Measurements from ENCODE around the gene POLA2. TPM values are rescaled to one million over a fixed set of nuclear protein-coding genes. Genes with fewer than 3 reads are reported as not detected.

The POLA2 gene
- total and polyA plus RNA-seq, 2 donors (not counting 3 experiments of a cell fraction or from before 2014, with no cell fraction given): 24.0 to 30.0 TPM

DNA sequence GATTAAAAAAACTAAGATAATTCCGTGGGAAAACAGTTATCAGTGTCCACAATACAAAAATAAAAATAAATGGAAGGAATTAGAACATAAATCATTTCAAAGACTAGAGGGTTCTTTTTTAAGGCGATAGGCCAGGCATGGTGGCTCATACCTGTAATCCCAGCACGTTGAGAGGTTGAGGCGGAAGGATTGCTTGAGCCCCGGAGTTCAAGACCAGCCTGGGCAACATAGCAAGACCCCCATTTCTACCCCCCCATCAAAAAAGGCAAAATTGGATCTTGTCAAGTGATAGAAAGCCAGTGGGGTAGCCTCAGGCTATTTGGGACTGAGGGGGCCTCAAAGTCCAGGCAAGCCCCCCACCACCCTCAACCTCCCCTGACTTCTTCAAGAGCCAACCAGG is 20.6 kb upstream of the POLA2 start:
- H3K9me3 ChIP-seq (replicated peaks; ENCODE audit: control insufficient read depth, insufficient read depth, low read length): no peaks in the 10 kb centered on the region
- ChIA-PET CTCF (interaction anchor here (1.0 kb wide), 1 partner anchor 16 kb away, joined by 3 read pairs; no protein-coding TSS in a partner anchor), POLR2A (no interaction called here)
- H3K9me1 ChIP-seq (replicated peaks; ENCODE audit: control insufficient read depth, extremely low read depth, insufficient read depth, low read length): no peaks in the 10 kb centered on the region
- FAIRE-seq (no peak), DNase-seq (ENCODE audit: low read depth, low spot score) (no peak)
- H2AFZ ChIP-seq (ENCODE audit: low read depth, low read length): no peak overlapping the region
- no peaks in the 10 kb centered on the region for H3K36me3 ChIP-seq (ENCODE audit: control insufficient read depth in 2 of 2, extremely low read depth in 1 of 2, insufficient read depth in 2 of 2, low read length in 2 of 2)
- dilution Hi-C loops (cut with MboI; ENCODE audit: extremely low pct_ligation_motif_present, low sequenced_read_pairs): no loop called here
- no peaks in the 10 kb centered on the region for H3K4me1 ChIP-seq (ENCODE audit: control insufficient read depth, extremely low read depth, insufficient read depth, low read length)
- H3K4me2 ChIP-seq (ENCODE audit: insufficient read depth, low read length): no peak overlapping the region
- no peaks in the 10 kb centered on the region for H3K79me2 ChIP-seq (ENCODE audit: control insufficient read depth, insufficient read depth, low read length)
- TF ChIP-seq FOS (IDR thresholded peaks at IDR 0.05; ENCODE audit: borderline replicate concordance, insufficient read depth, low read length) (no peak), JUN (IDR thresholded peaks at IDR 0.05; ENCODE audit: borderline replicate concordance, insufficient read depth, insufficient read length, low read depth) (no peak), GATA2 (IDR thresholded peaks at IDR 0.05; ENCODE audit: insufficient read depth, insufficient read length, low read depth, low read length) (no peak), MYC (IDR thresholded peaks at IDR 0.05; ENCODE audit: low read depth, low read length) (no peak), POLR2AphosphoS5 (IDR thresholded peaks at IDR 0.05; ENCODE audit: insufficient read depth, low read depth, low read length) (no peak), POLR2A (IDR thresholded peaks at IDR 0.05; ENCODE audit: low read depth, low read length) (no peak), EZH2 (IDR thresholded peaks at IDR 0.05; ENCODE audit: borderline replicate concordance, low read depth, low read length, severe bottlenecking) (no peak)
- TF ChIP-seq, protein P1, sequence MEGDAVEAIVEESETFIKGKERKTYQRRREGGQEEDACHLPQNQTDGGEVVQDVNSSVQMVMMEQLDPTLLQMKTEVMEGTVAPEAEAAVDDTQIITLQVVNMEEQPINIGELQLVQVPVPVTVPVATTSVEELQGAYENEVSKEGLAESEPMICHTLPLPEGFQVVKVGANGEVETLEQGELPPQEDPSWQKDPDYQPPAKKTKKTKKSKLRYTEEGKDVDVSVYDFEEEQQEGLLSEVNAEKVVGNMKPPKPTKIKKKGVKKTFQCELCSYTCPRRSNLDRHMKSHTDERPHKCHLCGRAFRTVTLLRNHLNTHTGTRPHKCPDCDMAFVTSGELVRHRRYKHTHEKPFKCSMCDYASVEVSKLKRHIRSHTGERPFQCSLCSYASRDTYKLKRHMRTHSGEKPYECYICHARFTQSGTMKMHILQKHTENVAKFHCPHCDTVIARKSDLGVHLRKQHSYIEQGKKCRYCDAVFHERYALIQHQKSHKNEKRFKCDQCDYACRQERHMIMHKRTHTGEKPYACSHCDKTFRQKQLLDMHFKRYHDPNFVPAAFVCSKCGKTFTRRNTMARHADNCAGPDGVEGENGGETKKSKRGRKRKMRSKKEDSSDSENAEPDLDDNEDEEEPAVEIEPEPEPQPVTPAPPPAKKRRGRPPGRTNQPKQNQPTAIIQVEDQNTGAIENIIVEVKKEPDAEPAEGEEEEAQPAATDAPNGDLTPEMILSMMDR (IDR thresholded peaks at IDR 0.05; ENCODE audit: extremely low read depth in 1 of 2, insufficient read depth in 1 of 2, low read depth in 1 of 2, low read length in 2 of 2): no peak
- TF ChIP-seq, protein P2, sequence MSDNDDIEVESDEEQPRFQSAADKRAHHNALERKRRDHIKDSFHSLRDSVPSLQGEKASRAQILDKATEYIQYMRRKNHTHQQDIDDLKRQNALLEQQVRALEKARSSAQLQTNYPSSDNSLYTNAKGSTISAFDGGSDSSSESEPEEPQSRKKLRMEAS (IDR thresholded peaks at IDR 0.05; ENCODE audit: insufficient read depth, insufficient read length): no peak
- no peaks in the 10 kb centered on the region for H3K27me3 ChIP-seq (ENCODE audit: control insufficient read depth in 2 of 2, insufficient read depth in 2 of 2, low read length in 2 of 2)
- H3K4me3 ChIP-seq (replicated peaks in 1 of 3; ENCODE audit: insufficient read depth in 1 of 3, low read depth in 1 of 3, low read length in 3 of 3): no peak overlapping the region
- no peaks in the 10 kb centered on the region for H4K20me1 ChIP-seq (replicated peaks; ENCODE audit: control insufficient read depth, extremely low read depth, insufficient read depth, low read length)
- no TSS peak for BruUV-seq (replicated peaks)
- intact Hi-C loops (cut with micrococcal nuclease): no loop called here
- no peak overlapping the region for H3K27ac ChIP-seq (ENCODE audit: insufficient read depth, low read depth, low read length)
- no peak overlapping the region for H3K9ac ChIP-seq (replicated peaks; ENCODE audit: extremely low read depth, insufficient read depth, low read length)

All from endothelial cell of umbilical vein (primary cell).